Measurements from ENCODE around the gene HOXB1.

- TF ChIP-seq, protein P1, sequence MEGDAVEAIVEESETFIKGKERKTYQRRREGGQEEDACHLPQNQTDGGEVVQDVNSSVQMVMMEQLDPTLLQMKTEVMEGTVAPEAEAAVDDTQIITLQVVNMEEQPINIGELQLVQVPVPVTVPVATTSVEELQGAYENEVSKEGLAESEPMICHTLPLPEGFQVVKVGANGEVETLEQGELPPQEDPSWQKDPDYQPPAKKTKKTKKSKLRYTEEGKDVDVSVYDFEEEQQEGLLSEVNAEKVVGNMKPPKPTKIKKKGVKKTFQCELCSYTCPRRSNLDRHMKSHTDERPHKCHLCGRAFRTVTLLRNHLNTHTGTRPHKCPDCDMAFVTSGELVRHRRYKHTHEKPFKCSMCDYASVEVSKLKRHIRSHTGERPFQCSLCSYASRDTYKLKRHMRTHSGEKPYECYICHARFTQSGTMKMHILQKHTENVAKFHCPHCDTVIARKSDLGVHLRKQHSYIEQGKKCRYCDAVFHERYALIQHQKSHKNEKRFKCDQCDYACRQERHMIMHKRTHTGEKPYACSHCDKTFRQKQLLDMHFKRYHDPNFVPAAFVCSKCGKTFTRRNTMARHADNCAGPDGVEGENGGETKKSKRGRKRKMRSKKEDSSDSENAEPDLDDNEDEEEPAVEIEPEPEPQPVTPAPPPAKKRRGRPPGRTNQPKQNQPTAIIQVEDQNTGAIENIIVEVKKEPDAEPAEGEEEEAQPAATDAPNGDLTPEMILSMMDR (IDR thresholded peaks at IDR 0.05), result no peak; the same call in 1 of the 2 replicates
- TF ChIP-seq POLR2AphosphoS5 (IDR thresholded peaks at IDR 0.05; ENCODE audit: low read depth, low read length), result peak; percentile 80
- no peak for TF ChIP-seq SIN3A (IDR thresholded peaks at IDR 0.05; ENCODE audit: borderline replicate concordance, insufficient read depth, low read depth, low read length)
- TF ChIP-seq, protein P2, sequence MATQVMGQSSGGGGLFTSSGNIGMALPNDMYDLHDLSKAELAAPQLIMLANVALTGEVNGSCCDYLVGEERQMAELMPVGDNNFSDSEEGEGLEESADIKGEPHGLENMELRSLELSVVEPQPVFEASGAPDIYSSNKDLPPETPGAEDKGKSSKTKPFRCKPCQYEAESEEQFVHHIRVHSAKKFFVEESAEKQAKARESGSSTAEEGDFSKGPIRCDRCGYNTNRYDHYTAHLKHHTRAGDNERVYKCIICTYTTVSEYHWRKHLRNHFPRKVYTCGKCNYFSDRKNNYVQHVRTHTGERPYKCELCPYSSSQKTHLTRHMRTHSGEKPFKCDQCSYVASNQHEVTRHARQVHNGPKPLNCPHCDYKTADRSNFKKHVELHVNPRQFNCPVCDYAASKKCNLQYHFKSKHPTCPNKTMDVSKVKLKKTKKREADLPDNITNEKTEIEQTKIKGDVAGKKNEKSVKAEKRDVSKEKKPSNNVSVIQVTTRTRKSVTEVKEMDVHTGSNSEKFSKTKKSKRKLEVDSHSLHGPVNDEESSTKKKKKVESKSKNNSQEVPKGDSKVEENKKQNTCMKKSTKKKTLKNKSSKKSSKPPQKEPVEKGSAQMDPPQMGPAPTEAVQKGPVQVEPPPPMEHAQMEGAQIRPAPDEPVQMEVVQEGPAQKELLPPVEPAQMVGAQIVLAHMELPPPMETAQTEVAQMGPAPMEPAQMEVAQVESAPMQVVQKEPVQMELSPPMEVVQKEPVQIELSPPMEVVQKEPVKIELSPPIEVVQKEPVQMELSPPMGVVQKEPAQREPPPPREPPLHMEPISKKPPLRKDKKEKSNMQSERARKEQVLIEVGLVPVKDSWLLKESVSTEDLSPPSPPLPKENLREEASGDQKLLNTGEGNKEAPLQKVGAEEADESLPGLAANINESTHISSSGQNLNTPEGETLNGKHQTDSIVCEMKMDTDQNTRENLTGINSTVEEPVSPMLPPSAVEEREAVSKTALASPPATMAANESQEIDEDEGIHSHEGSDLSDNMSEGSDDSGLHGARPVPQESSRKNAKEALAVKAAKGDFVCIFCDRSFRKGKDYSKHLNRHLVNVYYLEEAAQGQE (IDR thresholded peaks at IDR 0.05; ENCODE audit: insufficient read depth in 1 of 2, low read depth in 2 of 2, low read length in 1 of 2), result no peak
- TF ChIP-seq TCF7L2 (IDR thresholded peaks at IDR 0.05; ENCODE audit: low read depth, low read length), result no peak
Observed at GRCh38 chr17:48552466-48553189, 21.8 kb upstream of the HOXB1 start.
